Left forelimb (tissue), 1 donor: Measurements from ENCODE around the gene UGT1A1.

Experiments
- DNase-seq: peaks from one replicate; pipeline ENCODE4 v3.0.0-alpha.2; 2018; ENCODE audit warnings: low spot score

Gene UGT1A1

DNA sequence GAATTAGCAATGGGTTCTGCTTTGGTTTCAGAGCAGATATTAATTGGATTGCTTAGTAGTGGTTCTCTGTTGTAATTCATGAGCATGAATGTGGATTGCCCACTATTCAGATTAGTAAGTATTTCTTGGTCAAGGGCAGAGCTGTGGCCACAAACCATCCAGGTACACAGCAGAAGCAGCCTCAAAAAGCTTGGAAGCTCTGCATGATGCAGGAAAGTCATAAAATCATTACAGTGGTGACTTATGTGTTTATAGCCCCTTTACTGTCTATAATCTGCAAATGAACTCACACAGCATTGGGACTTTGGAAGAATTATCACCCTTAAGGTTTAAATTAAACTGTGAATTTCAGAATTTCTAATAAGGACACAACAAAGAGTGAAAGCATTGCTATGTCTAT is 1.9 kb upstream of the UGT1A1 start:
- no peak for DNase-seq

DNA sequence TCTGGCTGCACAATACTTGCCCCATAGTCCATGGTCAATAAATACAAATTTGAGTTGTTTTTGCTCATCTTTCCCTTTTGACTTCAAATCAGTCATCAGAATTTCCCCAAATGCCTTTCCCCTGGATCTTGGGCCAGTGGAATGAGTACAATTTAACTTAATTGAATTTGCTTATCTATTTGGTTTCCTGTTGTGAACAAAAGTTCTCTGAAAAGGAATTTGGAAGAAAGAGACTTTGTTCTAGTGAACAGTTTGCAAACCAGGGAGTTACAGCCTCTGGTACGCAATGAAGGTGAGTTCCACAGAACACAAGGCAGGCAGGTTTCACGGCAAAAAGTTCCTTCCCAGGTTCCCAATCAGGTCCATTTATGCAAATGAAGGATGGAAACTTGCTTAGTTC is 1.2 kb upstream of the UGT1A1 start:
- no peak for DNase-seq

DNA sequence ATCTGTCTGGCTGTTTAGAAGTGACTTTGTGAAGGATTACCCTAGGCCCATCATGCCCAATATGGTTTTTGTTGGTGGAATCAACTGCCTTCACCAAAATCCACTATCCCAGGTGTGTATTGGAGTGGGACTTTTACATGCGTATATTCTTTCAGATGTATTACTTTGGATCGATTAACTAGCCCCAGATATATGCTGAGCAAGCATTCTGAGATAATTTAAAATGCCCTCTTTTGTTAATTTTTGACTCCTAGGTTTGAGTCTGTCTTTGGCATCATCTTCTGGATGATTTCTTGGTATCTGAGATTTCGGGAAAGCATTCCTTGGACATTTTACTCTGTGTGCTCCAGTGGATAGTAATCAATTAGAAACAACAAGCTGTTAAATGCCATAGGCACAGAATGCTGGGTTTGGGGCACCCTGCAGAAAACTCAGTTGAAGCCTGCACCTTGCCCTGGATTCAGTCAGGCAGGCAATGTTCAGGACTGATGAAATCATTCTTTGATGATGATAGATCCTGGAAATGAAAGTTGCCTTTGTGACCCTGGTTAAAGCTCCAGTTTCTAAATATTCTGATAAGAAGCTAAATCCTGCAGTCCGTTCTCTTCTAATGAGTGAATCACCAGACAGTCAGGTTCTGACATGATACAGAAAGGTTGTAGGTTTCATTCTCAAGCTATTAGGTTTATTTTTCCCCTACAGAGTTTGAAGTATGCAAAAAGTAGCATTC is 1.1 kb downstream of the UGT1A1 start:
- no peak for DNase-seq

DNA sequence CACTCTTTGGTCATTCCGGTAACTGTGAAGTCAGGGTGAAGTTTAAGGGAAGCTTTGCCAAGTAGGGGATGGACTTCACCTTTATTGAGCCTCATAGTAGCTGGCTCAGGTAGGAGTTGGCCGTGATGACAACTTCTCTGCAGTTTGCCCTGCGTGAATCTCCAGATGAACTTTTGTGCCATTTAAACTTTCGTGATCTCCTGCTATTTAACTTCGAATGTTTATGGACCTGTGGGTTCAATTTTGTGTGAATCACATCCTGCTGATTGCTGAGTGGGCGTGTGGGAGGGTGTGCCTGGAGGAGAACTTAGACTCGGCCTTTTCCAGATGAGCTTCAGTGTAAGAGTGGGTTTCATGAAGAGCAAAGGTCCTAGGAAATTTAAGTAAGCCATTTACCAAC is 4.2 kb downstream of the UGT1A1 start:
- no peak for DNase-seq

DNA sequence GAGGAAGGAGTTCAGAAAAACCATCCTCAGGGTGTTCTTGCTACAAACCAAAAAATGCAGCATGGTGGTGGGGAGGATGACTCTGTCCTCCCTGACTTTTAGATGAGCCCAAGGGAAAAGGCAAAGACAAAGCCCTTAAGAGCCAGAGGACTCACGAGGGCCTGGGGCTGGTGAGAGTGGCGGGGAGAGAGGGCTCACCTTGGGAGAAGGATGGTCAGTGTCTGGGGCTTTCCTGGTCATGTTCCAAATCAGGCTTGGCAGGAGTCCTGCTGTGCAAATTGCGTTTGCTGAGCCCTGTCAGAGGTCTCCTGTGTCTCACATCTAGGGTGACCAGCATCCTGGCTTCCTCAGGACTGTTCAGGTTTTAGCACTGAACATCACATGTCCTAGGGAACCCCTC is 4.7 kb downstream of the UGT1A1 start:
- DNase-seq, result no peak

DNA sequence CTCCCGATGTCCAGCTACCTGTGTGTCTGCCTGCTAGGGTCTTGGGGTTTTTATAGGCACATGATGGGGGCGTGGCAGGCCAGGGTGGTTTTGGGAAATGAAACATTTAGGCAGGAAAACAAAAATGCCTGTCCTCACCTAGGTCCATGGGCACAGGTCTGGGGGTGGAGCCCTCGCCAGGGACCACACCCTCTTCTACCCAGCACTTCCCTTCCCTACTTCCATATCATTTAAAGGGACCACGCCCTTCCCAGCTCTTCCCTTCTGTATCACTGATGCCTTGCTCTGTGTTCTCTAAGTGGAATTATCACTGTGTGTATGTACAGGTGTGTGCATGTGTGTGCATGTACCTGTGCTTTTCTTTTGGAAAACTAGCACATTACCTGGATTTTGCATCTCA is 6.3 kb downstream of the UGT1A1 start:
- no peak for DNase-seq

DNA sequence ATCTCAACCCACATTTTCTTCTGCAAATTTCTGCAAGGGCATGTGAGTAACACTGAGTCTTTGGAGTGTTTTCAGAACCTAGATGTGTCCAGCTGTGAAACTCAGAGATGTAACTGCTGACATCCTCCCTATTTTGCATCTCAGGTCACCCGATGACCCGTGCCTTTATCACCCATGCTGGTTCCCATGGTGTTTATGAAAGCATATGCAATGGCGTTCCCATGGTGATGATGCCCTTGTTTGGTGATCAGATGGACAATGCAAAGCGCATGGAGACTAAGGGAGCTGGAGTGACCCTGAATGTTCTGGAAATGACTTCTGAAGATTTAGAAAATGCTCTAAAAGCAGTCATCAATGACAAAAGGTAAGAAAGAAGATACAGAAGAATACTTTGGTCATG is 8.0 kb downstream of the UGT1A1 start:
- DNase-seq, result no peak

DNA sequence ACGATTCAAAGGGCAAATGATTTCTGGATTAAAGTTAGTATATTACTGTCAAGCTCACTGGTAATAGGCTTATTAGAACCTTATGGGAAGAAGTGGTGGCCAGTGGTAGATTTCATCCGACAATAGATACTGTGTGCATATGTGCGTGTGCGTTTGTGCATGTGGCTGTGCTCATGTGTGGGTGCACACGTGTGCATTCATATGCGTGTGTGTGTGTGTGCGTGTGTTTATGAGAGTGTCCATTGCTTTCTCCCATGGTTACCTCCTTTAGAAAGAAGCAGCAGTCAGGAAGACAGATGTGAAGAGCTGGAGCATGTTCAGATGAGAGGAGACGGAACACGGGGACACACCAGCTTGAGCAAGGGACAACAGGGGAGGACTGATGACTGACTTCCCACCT is 9.2 kb downstream of the UGT1A1 start:
- no peak for DNase-seq

DNA sequence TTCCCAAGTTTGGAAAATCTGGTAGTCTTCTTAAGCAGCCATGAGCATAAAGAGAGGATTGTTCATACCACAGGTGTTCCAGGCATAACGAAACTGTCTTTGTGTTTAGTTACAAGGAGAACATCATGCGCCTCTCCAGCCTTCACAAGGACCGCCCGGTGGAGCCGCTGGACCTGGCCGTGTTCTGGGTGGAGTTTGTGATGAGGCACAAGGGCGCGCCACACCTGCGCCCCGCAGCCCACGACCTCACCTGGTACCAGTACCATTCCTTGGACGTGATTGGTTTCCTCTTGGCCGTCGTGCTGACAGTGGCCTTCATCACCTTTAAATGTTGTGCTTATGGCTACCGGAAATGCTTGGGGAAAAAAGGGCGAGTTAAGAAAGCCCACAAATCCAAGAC is 12.1 kb downstream of the UGT1A1 start:
- DNase-seq, result no peak

DNA sequence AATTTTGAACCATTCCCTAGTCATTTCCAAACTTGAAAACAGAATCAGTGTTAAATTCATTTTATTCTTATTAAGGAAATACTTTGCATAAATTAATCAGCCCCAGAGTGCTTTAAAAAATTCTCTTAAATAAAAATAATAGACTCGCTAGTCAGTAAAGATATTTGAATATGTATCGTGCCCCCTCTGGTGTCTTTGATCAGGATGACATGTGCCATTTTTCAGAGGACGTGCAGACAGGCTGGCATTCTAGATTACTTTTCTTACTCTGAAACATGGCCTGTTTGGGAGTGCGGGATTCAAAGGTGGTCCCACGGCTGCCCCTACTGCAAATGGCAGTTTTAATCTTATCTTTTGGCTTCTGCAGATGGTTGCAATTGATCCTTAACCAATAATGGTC is 12.5 kb downstream of the UGT1A1 start:
- DNase-seq, result no peak

DNA sequence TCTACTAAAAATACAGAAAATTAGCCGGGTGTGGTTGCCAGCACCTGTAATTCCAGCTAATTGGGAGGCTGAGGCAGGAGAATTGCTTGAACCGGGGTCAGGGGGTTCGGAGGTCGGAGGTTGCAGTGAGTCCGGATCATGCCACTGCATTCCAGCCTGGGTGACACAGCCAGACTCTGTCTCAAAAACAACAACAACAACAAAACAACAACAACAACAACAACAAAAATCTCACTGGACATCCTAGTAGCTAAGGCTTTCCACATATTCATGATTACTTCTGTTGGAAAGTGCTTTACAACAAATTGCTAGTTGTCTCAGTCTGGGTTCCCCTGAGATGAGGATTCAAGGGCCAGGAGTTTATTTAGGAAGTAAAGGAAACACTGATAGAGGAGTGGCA is 13.8 kb downstream of the UGT1A1 start:
- no peak for DNase-seq

DNA sequence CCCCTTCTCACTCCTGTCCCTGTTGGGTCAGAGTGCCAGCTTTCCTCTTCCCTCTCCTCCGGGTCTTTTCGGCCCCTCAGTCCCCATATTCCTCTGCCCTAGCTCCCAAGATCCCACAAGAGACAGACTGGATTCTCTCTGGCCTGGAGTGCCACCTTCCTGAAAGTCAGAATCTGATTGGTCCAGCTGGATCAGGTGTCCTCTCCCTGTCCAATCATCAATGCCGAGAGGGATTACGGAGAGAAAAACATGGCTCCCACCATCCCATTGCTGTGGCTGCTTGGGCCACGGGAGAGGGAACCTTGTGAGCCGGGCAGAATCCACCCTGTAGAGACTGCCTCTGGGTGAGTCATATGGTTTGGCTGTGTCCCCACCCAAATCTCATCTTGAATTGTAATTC is 15.3 kb downstream of the UGT1A1 start:
- no peak for DNase-seq

DNA sequence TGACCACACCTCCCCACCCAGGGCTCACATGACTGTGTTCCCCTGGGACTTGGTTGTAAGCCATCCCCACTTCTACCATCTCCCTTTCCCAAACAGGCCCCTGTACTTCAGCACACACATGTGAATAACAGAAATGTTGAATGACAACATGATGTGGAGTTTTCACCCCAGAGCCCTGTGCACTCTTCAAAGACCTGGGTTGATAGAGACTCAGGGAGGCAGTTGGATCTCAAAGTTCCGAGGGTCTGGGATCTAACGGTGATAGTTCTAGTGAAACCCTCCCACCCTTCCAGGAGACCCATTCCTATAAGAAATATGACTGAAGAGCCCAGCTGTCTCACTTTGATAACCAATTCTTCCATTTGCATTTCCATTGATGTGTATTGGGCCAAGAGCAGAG is 18.0 kb downstream of the UGT1A1 start, which contains the start of gene MROH2A:
Gene MROH2A, plus strand, starts transcription at position 301 of the 400 bp plus-strand sequence. CDS start 1,029 bp downstream, outside the sequence.
- no peak for DNase-seq

DNA sequence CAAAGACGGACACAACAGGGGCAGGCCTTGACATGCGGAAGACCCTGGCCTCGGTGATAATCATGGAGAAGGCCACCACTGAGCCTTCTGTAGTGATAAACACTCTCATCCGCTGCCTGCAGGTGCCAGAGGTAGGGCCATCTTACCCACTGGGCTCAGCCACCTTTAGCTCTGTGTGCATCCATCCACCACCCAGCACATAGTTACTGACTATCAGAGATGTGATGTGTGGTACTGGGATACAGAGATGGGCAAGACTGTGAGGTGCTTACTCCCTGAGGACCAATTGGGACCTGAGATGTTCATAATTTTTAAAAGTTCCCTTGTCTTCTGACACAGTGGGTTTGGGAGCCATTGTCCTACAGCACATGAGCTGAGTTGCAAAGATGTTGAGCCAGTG is 19.7 kb downstream of the UGT1A1 start:
- DNase-seq, result no peak

DNA sequence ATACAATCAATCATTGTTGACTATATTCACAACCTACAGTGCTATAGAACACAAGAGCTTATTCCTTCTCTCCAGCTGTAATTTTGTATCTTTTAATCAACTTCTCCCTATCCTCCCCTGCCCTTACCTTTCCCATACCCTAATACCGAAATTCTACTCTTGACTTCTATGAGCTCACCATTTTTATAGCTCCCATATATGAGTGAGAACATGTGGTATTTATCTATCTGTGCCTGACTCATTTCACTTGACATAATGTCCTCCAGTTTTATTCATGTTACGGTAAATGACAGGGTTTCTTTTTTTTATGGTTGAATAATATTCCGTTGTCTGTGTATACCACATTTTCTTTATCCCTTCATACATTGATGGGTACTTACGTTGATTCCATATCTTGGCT is 20.7 kb downstream of the UGT1A1 start:
- no peak for DNase-seq

DNA sequence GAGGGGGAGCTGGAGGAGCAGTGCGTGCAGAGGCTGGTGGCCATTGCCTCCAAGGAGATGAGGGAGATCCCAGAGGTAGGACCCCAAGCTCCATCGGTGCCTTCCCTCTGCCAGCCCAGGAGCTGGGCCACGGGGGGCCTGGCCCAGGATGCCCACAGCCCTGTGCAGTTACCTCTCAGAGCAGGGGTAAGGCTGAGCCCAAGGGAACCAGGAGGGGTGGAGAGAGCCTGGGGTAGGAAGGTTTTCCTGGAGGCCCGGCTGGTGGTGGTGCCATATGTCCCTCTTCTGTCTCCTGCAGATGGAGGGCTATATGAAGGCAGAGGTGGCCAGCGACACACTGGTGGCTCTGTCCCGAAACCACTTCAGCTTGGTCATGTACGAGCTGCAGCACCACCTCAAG is 29.5 kb downstream of the UGT1A1 start:
- DNase-seq, result no peak

DNA sequence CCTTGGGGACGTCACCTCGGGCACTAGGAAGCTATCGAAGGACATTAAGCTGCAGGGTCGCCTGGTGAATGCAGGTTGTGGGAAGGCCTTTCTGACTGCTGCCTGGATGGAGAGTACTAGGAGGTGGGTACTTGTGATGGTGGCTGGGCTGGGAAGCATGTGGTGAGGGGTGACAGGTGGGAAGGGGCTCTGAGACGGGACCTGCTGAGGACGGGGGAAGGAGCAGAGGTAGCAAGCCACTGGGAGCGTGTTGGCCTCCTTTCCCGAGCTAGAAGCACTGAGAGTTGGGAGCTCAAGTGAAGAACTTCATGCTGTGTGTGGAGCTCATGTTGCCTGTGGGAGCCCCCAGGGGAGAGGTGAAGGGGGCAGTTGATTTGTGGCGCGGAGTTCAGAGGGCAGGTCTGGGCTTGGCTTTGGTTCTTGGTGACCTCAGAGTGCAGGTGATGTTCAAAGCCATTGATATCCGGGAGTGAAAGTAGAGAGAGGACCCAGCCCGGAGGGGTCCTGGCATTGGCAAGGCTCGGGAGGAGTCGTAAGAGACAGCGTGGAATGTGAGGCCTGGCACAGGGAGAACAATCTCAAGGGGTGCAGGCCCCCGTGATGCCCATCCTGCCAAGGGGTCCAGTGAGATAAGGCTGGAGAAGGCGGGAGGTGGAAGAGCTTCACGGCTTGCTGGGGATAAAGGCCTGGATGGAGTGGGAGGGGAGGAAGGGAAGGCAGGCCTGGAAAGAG is 31.2 kb downstream of the UGT1A1 start:
- no peak for DNase-seq

DNA sequence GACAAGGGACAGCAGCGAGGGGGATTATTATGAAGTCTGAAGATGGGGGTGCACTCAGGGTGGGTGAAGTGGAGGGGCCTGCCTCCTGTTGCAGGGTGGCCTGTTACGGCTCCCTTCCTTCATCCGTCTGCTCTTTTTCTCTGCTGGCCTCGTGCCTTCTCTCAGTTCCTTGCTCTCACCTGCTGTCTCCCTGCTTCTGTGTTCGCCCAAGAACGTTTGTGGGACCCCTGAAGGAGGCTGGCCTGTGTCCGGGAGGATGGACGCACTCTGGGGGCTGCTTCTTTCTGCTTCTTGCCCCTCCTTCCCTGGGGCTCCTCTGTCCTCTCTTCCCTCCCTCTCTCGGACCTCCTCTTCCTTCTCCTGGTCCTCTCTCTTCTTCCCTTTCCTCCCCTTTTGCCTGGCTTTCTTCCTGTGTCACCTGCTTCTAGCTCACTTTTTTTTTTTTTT is 31.8 kb downstream of the UGT1A1 start:
- DNase-seq, result no peak

DNA sequence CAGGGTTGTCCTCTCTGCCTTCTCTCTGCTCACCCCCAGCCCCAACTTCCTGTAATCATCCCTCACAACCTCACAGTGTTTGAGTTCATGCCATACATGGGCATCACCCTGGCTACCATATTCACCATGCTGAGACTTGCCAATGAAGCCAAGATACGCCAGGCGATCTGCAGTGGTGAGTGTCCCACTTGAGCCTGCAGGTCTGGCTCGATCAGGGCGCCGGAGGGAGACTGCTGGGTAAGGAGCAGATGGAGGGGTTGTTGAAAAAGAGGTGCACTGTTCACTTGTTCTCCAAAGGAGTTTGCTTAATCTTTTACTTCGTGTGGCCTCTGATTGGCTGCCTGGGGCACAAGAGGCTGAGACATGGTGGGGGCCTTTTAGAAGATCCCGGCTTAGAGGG is 32.6 kb downstream of the UGT1A1 start:
- DNase-seq, result no peak

DNA sequence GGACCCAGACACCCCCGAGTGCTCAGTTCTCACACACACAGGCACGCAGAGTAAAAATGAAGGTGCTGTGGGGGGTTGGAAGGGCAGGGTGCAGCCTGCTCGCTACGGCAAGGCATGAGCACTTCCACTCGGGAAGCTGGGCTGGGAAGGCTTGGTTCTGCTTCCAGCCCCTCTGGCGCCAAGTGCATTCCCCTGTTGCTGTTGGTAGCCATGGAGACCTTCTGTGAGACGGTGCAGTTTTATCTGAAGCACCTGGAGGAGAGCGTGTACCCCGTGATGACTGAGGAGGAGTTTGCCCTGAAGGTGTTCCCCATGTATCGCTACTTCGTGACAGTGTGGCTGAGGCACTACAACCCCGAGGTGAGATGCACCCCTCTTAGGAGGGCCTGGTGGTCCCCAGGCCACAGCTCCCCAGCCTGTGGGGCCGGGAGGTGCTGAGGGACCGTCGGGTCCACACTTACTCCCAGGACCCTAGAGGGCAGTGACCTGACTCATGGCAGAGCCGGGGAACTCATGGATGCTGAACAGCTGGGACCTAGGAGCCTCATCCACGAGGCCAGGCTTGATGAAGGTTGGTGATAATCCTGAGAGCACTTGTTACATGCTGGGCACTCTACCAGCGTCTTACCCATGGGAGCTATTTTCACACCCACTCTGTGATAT is 33.5 kb downstream of the UGT1A1 start:
- no peak for DNase-seq

DNA sequence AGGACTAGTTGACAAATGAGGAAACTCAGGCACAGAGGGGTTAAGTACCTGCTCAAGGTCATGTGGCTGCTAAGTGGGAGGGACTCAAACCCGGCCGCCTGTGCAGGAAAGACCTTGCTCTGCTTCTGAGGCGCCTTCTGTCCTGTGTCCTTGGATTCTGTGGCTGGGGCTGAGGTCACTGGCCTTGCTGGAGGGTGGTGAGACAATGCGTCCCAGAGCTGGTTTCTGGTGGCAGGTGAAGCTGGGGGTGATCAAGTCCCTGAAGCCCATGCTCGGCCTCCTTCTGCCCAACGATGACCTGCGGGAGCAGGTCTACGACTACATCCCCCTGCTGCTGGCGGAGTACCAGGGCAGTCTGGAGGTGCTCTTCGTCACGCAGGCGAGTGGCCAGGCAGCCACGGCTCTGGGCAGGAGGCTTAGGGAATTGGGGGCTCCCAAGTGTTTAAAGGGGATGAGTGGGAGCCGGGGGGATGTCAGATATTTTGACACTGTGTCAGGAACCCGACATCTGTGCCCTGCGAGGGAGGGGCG is 34.1 kb downstream of the UGT1A1 start:
- DNase-seq, result no peak

DNA sequence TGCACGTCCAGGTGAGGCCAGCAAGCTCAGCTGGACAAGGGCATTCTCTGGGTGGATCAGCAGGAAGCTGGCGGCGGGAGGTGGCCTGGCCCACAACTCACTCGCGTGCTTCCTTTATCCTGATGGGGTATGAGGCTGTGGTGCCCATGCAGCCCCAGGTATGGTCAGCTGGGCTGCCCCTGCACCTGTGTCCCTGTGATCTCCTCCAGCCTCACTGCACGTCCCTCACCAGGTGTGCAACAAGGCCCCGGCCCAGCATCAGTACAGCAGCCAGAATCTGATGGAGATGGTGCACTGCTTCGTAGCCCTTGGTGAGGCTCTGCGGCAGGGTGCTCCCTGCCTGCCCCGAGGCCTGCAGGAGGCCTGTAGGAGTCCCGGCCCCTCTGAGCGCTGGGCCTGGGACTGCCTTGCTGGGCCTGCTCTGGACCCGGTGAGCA is 35.7 kb downstream of the UGT1A1 start:
- DNase-seq, result no peak

DNA sequence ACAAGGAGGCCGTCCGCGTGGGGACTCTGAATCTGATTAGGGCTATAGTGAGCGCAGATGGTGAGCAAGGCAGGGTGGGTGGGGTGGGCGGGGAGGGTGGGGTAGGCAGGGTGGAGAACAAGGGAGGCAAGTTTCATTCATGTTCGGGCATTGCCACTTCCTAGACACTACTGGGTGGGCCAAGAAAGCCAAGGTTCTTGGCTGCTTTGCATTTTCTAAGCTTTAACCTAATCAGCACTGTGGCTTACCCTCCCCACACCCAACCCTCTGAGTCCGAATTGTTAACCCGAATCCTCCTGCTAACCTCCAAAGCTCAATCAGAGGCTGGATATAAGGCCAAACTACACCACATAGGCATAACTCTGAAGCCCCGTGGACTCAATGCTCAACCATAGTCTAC is 36.2 kb downstream of the UGT1A1 start:
- DNase-seq, result no peak
